Astrocyte (in vitro differentiated cells and primary cell): ENCODE measurements around the gene C16orf46.
"Not testable (repeated sequence)": the region's sequence is repeated elsewhere in the genome, so short reads cannot be mapped to it uniquely, and the experiment has no call there.

Experiments
- CTCF ChIP-seq: IDR thresholded peaks from 2 replicates; pipeline ENCODE4 v1.5.1; 2011; ENCODE audit warnings: low read depth, mild to moderate bottlenecking, inconsistent platforms, low read length, moderate library complexity; ENCODE audit not compliant: insufficient read depth
- EZH2 ChIP-seq: IDR thresholded peaks from 2 replicates; pipeline ENCODE4 v1.6.1; 2012; ENCODE audit warnings: mild to moderate bottlenecking, low read length, inconsistent platforms; ENCODE audit not compliant: insufficient read depth

GRCh38 chr16:81109274-81109673 is 32.2 kb upstream of the C16orf46 start:
- not testable (repeated sequence) for TF ChIP-seq CTCF, EZH2
